NCI-H2196 (cell line): ENCODE measurements around the gene PNLIPRP1.

Source experiments
- DNase-seq: peaks from one replicate; lab custom pipeline; 2025; ENCODE audit not compliant: unreplicated experiment; lab: John Stamatoyannopoulos, UW

Gene PNLIPRP1

GRCh38 chr10:116630020-116630419, 39.3 kb downstream of the PNLIPRP1 start:
- no peak for DNase-seq

GRCh38 chr10:116631871-116632295, 41.1 kb downstream of the PNLIPRP1 start:
- no peak for DNase-seq

- no peak for DNase-seq
Observed at GRCh38 chr10:116632596-116633215, 41.9 kb downstream of the PNLIPRP1 start.

GRCh38 chr10:116633216-116633600, 42.4 kb downstream of the PNLIPRP1 start:
- DNase-seq: no peak

- no peak for DNase-seq
Observed at GRCh38 chr10:116634126-116634975, 43.6 kb downstream of the PNLIPRP1 start.

- DNase-seq: no peak
Observed at GRCh38 chr10:116636385-116636784, 45.6 kb downstream of the PNLIPRP1 start.

- no peak for DNase-seq
Observed at GRCh38 chr10:116636976-116637375, 46.2 kb downstream of the PNLIPRP1 start.

- DNase-seq: no peak
Observed at GRCh38 chr10:116637830-116638229, 47.1 kb downstream of the PNLIPRP1 start.

GRCh38 chr10:116646502-116646901, 55.7 kb downstream of the PNLIPRP1 start:
- DNase-seq: no peak

GRCh38 chr10:116648903-116649302, 58.1 kb downstream of the PNLIPRP1 start:
- DNase-seq: no peak

- DNase-seq: no peak
Observed at GRCh38 chr10:116653885-116654284, 63.1 kb downstream of the PNLIPRP1 start.

GRCh38 chr10:116654816-116655215, 64.1 kb downstream of the PNLIPRP1 start:
- DNase-seq: no peak

GRCh38 chr10:116655568-116655967, 64.8 kb downstream of the PNLIPRP1 start:
- no peak for DNase-seq

GRCh38 chr10:116656044-116656443, 65.3 kb downstream of the PNLIPRP1 start:
- no peak for DNase-seq

GRCh38 chr10:116657863-116658551, 67.2 kb downstream of the PNLIPRP1 start:
- no peak for DNase-seq
